ENCODE data around the gene PLET1. TPM values are rescaled to one million over a fixed set of nuclear protein-coding genes. Genes with fewer than 3 reads are reported as not detected.

PLET1 gene
- total and polyA plus RNA-seq, 2 donors (not counting 1 experiment from before 2014, with no cell fraction given), result not detected

DNA sequence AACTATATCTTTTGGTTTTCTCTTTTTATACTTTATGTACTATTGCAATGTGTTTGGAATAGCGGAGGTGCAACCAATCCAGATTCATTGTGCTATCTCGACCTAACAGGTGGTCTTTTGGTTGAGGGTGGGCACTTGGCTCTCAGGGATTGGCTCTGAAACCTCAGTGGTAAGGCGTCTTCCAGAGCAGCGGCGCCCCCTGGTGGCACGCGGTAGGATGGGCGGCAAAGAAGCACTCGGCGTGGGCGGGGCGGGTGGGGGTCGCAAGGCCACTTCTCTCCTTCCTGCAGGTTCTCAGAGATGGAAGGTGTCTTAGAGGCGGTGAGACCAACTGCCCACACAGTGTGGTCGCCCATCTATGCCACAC, 19.2 kb upstream of the PLET1 start:
- Histone ChIP-seq H3K36me3 (replicated peaks in 1 of 2; ENCODE audit: control extremely low read depth in 1 of 2, control insufficient read depth in 1 of 2, extremely low read depth in 1 of 2, insufficient read depth in 2 of 2, low read length in 1 of 2) (no peaks in the 10 kb centered on the region), H3K79me2 (ENCODE audit: control insufficient read depth, insufficient read depth, low read length) (no peaks in the 10 kb centered on the region), H3K4me2 (replicated peaks; ENCODE audit: low read depth, low read length, poor library complexity, severe bottlenecking) (peak overlapping the region; percentile 91), H2AFZ (ENCODE audit: insufficient read depth, low read depth, low read length, poor library complexity, severe bottlenecking) (peak overlapping the region; percentile 88), H3K9ac (ENCODE audit: low read length) (peak overlapping the region; percentile 71), H4K20me1 (ENCODE audit: control insufficient read depth, insufficient read depth, low read length, poor library complexity, severe bottlenecking) (no peaks in the 10 kb centered on the region), H3K4me3 (ENCODE audit: control extremely low read depth in 1 of 5, extremely low read depth in 1 of 5, insufficient read depth in 1 of 5, low read depth in 2 of 5, low read length in 4 of 5) (peak overlapping the region; percentile 59 to 80 (median 69)), H3K27ac (ENCODE audit: low read length in 2 of 2) (no peak overlapping the region), H3K9me3 (ENCODE audit: control extremely low read depth in 1 of 3, control insufficient read depth in 2 of 3, insufficient read depth in 1 of 3, low read length in 2 of 3) (no peaks in the 10 kb centered on the region), H3K4me1 (ENCODE audit: control insufficient read depth in 2 of 2, insufficient read depth in 2 of 2, low read length in 2 of 2) (peaks cover 7 to 15% of the 10 kb centered on the region in 2 donors), H3K27me3 (replicated peaks in 1 of 4; ENCODE audit: control extremely low read depth in 1 of 4, control insufficient read depth in 3 of 4, insufficient read depth in 4 of 4, low read length in 3 of 4) (no peaks in the 10 kb centered on the region)
- no peak for TF ChIP-seq EZH2 (IDR thresholded peaks at IDR 0.05; ENCODE audit: borderline replicate concordance, insufficient read depth, low read depth, low read length, poor library complexity, severe bottlenecking)
- TF ChIP-seq, protein P1, sequence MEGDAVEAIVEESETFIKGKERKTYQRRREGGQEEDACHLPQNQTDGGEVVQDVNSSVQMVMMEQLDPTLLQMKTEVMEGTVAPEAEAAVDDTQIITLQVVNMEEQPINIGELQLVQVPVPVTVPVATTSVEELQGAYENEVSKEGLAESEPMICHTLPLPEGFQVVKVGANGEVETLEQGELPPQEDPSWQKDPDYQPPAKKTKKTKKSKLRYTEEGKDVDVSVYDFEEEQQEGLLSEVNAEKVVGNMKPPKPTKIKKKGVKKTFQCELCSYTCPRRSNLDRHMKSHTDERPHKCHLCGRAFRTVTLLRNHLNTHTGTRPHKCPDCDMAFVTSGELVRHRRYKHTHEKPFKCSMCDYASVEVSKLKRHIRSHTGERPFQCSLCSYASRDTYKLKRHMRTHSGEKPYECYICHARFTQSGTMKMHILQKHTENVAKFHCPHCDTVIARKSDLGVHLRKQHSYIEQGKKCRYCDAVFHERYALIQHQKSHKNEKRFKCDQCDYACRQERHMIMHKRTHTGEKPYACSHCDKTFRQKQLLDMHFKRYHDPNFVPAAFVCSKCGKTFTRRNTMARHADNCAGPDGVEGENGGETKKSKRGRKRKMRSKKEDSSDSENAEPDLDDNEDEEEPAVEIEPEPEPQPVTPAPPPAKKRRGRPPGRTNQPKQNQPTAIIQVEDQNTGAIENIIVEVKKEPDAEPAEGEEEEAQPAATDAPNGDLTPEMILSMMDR (IDR thresholded peaks at IDR 0.05), result peak; percentile 75
- WGBS (ENCODE audit: insufficient coverage), result 2% methylated on average over 9 of the region's 15 CpGs
- CTCF ChIA-PET, result interaction anchor here (0.6 to 19.7 kb wide), 40 partner anchors 8 to 1982 kb away, joined by 3 to 471 read pairs (median 4); partner anchors contain the start of genes ALG9, DIXDC1, PTS and SDHD
- Mint-ChIP-seq H3K4me3 (peak overlapping the region; percentile 98), H3K27ac (peak overlapping the region; percentile 87), H3K9me3 (ENCODE audit: insufficient read depth) (no peaks in the 10 kb centered on the region), H3K4me1 (peaks cover 18% of the 10 kb centered on the region), H3K27me3 (no peaks in the 10 kb centered on the region)
- ATAC-seq (ENCODE audit: low read depth), result peak; percentile 71
- intact Hi-C loops (cut with micrococcal nuclease), result loop anchor here (1.0 to 10.0 kb wide), 7 partner anchors 10 to 1035 kb away; partner anchors contain the start of genes PTS, SIK2 and TTC12
- DNase-seq, result peak; percentile 84
- POLR2A ChIA-PET, result interaction anchor here (0.6 to 1.0 kb wide), 4 partner anchors 54 to 167 kb away, joined by 4 to 6 read pairs (median 5); partner anchors contain the start of gene PTS

DNA sequence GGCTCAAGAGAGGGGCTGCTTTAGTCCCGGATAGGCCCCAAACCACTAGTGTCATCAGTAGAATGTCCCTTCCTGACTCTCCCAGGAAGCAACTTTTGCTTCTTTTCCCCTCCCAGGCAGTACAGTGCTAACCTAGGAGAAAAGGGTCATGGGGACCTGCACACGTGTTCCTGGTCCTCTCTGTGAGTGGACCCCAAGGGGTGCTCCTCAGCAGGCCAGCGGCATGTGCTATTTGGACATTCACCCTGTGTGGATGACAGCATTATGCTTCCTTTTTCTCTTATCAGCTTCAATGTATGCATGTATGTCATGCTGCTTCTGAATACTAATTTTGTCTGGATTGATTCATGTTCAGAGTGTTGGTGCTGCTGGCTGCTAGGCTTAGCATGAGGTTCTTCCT, 18.1 kb upstream of the PLET1 start:
- Mint-ChIP-seq H3K27me3 (no peaks in the 10 kb centered on the region), H3K9me3 (ENCODE audit: insufficient read depth) (no peaks in the 10 kb centered on the region), H3K27ac (no peak overlapping the region), H3K4me3 (no peak overlapping the region), H3K4me1 (peaks cover 18% of the 10 kb centered on the region)
- no peaks in the 10 kb centered on the region for H3K79me2 ChIP-seq (ENCODE audit: control insufficient read depth, insufficient read depth, low read length)
- no peaks in the 10 kb centered on the region for H3K9me3 ChIP-seq (ENCODE audit: control extremely low read depth in 1 of 3, control insufficient read depth in 2 of 3, insufficient read depth in 1 of 3, low read length in 2 of 3)
- ChIA-PET POLR2A (interaction anchor here (0.7 kb wide), 1 partner anchor 67 kb away, joined by 4 read pairs; no protein-coding TSS in a partner anchor), CTCF (interaction anchor here (0.6 to 19.7 kb wide), 17 partner anchors 7 to 356 kb away, joined by 3 to 471 read pairs (median 5); partner anchors contain the start of gene PTS)
- H3K4me2 ChIP-seq (replicated peaks; ENCODE audit: low read depth, low read length, poor library complexity, severe bottlenecking), result no peak overlapping the region
- ATAC-seq (ENCODE audit: low read depth), result no peak
- H2AFZ ChIP-seq (ENCODE audit: insufficient read depth, low read depth, low read length, poor library complexity, severe bottlenecking), result no peak overlapping the region
- TF ChIP-seq EZH2 (IDR thresholded peaks at IDR 0.05; ENCODE audit: borderline replicate concordance, insufficient read depth, low read depth, low read length, poor library complexity, severe bottlenecking), result no peak
- TF ChIP-seq, protein P1 (IDR thresholded peaks at IDR 0.05), result no peak
- H4K20me1 ChIP-seq (ENCODE audit: control insufficient read depth, insufficient read depth, low read length, poor library complexity, severe bottlenecking), result no peaks in the 10 kb centered on the region
- no peaks in the 10 kb centered on the region for H3K36me3 ChIP-seq (replicated peaks in 1 of 2; ENCODE audit: control extremely low read depth in 1 of 2, control insufficient read depth in 1 of 2, extremely low read depth in 1 of 2, insufficient read depth in 2 of 2, low read length in 1 of 2)
- H3K27ac ChIP-seq (ENCODE audit: low read length in 2 of 2), result no peak overlapping the region
- peaks cover 7 to 15% of the 10 kb centered on the region in 2 donors for H3K4me1 ChIP-seq (ENCODE audit: control insufficient read depth in 2 of 2, insufficient read depth in 2 of 2, low read length in 2 of 2)
- intact Hi-C loops (cut with micrococcal nuclease), result no loop called here
- DNase-seq, result no peak
- H3K9ac ChIP-seq (ENCODE audit: low read length), result no peak overlapping the region
- H3K4me3 ChIP-seq (ENCODE audit: control extremely low read depth in 1 of 5, extremely low read depth in 1 of 5, insufficient read depth in 1 of 5, low read depth in 2 of 5, low read length in 4 of 5), result no peak overlapping the region
- no peaks in the 10 kb centered on the region for H3K27me3 ChIP-seq (replicated peaks in 1 of 4; ENCODE audit: control extremely low read depth in 1 of 4, control insufficient read depth in 3 of 4, insufficient read depth in 4 of 4, low read length in 3 of 4)
- whole genome bisulfite sequencing (ENCODE audit: insufficient coverage), result 100% methylated on average over 2 of the region's 3 CpGs

Data from B cell (primary cell).